NOMO-1 (cell line): ENCODE measurements around the gene RNASE13.

Experiments
- DNase-seq, 2 experiments: peaks; one replicate each; lab custom pipeline; 2025; ENCODE audit not compliant: unreplicated experiment in 2 of 2; lab: John Stamatoyannopoulos, UW

The RNASE13 gene

GRCh38 chr14:21066882-21067502, 32.4 kb upstream of the RNASE13 start:
- DNase-seq, result no peak

GRCh38 chr14:21063479-21063878, 28.9 kb upstream of the RNASE13 start:
- DNase-seq, result no peak

- no peak for DNase-seq
Measured at GRCh38 chr14:21061347-21061668, 26.7 kb upstream of the RNASE13 start.

- DNase-seq, result no peak
Measured at GRCh38 chr14:21060614-21061346, 26.2 kb upstream of the RNASE13 start.

- no peak for DNase-seq
Measured at GRCh38 chr14:21059842-21060613, 25.4 kb upstream of the RNASE13 start.

GRCh38 chr14:21058903-21059302, 24.3 kb upstream of the RNASE13 start:
- DNase-seq, result no peak

GRCh38 chr14:21057803-21058675, 23.4 kb upstream of the RNASE13 start, which contains the start of gene RNASE8:
TSS of gene RNASE8 (plus strand) at chr14:21057822. CDS start at chr14:21057893, 71 bp downstream.
- no peak for DNase-seq

- no peak for DNase-seq
Measured at GRCh38 chr14:21056520-21057163, 22.0 kb upstream of the RNASE13 start.

- no peak for DNase-seq
Measured at GRCh38 chr14:21055432-21056117, 21.0 kb upstream of the RNASE13 start.

GRCh38 chr14:21054768-21055145, 20.1 kb upstream of the RNASE13 start:
- no peak for DNase-seq

GRCh38 chr14:21054123-21054767, 19.6 kb upstream of the RNASE13 start:
- no peak for DNase-seq

- no peak for DNase-seq
Measured at GRCh38 chr14:21053184-21054122, 18.8 kb upstream of the RNASE13 start.

GRCh38 chr14:21050597-21050996, 16.0 kb upstream of the RNASE13 start:
- DNase-seq, result peak in 1 of 2 experiments; percentile 4

- DNase-seq, result no peak
Measured at GRCh38 chr14:21049271-21049673, 14.7 kb upstream of the RNASE13 start.

GRCh38 chr14:21048638-21049037, 14.0 kb upstream of the RNASE13 start:
- no peak for DNase-seq

GRCh38 chr14:21047378-21047781, 12.8 kb upstream of the RNASE13 start:
- no peak for DNase-seq

- no peak for DNase-seq
Measured at GRCh38 chr14:21043974-21044618, 9.5 kb upstream of the RNASE13 start.
